HG03103 (cell line): ENCODE results near the gene KIF18A.

Experiments
- ATAC-seq: cut with Tn5 transposase; IDR thresholded peaks from one replicate; pipeline ENCODE4 v1.9.1; 2021; ENCODE audit warnings: low read depth; ENCODE audit not compliant: unreplicated experiment

The KIF18A gene

DNA sequence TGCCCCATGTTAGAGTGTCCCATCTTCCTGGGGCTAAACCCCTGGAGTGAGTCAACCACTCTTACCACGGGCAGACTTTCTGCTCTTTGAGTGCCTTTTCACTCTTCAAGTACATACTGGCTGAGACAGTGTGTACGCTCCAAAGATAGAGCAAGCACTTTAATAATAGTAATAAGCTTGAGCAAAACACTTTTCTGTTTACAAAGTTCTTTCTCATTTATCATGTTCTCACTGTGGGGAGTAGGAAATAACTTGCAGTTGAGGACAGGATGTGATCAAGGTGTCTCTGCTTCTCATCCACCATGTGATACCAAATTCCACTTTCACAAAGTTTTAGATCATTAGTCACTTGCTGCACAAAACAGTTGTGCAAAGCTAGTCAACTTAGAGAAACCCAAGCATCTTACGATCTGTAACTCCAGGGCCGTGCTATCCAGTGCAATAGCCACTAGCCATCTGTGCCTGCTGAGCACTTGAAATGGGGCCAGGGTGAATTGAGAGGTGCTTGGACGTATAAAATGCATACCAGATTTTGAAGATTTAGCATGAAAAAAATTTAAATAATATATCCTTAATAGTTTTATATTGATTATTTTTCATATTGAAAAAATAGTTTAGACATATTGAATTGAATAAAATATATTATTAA lies 135.3 kb downstream of the KIF18A start:
- ATAC-seq = no peak

DNA sequence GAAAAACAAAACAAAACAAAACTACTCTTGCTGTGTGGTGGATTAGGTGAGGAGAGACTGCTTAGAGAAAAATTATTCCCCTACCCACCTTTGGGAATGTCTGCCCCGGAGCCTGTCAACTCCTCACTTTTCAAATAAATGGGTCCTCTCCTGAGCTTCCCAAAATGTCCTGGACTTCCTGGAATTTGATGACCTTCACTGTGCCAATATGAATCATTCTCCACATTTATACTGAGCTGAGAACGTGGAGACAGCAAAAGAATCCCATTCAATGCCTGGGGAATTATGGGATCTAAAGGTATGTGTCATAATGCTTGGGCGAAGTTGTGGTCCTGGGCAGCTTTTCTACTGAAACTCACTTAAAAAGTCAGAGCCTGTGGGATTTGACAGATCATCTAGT lies 136.8 kb downstream of the KIF18A start:
- ATAC-seq = no peak
